HepG2 (cell line): ENCODE results near the gene SP5.

Experiments
- CTCF ChIP-seq: sonication (generic); formaldehyde crosslinking; IDR thresholded peaks from 2 replicates; pipeline ENCODE4 v1.5.0; 2020; ENCODE audit warnings: mild to moderate bottlenecking, missing genetic modification reagents, moderate library complexity
- HDAC6 ChIP-seq: fragments of 200-600 bp; sonication (generic); IDR thresholded peaks from 2 replicates; pipeline ENCODE4 v1.7.0; 2017; ENCODE audit warnings: mild to moderate bottlenecking, antibody characterized with exemption, low read length, low read depth
- HNF1A ChIP-seq, 2 experiments: sonication (generic) in 1 of 2; formaldehyde crosslinking in 1 of 2; IDR thresholded peaks; 2 replicates each; pipeline versions ENCODE4 v1.4.0 to v1.6.1; 2016 to 2020; ENCODE audit warnings: borderline replicate concordance in 1 of 2, low read depth in 1 of 2, mild to moderate bottlenecking in 1 of 2, missing genetic modification reagents in 1 of 2
- HOXA7 ChIP-seq: sonication (generic); formaldehyde crosslinking; IDR thresholded peaks from 2 replicates; pipeline ENCODE4 v1.8.1; 2022; ENCODE audit warnings: mild to moderate bottlenecking, missing genetic modification reagents, moderate library complexity
- POLR2A ChIP-seq, 2 experiments: IDR thresholded peaks; 2 replicates each; pipeline ENCODE4 v1.6.1; 2011; ENCODE audit warnings: low read depth in 2 of 2, low read length in 2 of 2, mild to moderate bottlenecking in 1 of 2, moderate library complexity in 1 of 2; ENCODE audit not compliant: insufficient read depth in 1 of 2
- POLR2AphosphoS2 ChIP-seq: IDR thresholded peaks from 2 replicates; pipeline ENCODE4 v1.6.1; 2011; ENCODE audit warnings: low read depth, low read length, improper control_type of control experiment
- PRDM4 ChIP-seq: sonication (generic); formaldehyde crosslinking; IDR thresholded peaks from 2 replicates; pipeline ENCODE4 v1.9.0; 2021; ENCODE audit warnings: missing genetic modification reagents, borderline replicate concordance
- ZBTB21 ChIP-seq: sonication (generic); formaldehyde crosslinking; IDR thresholded peaks from 2 replicates; pipeline ENCODE4 v1.4.0; 2020; ENCODE audit warnings: missing genetic modification reagents
- ZNF24 ChIP-seq: fragments of 450-650 bp; IDR thresholded peaks from 2 replicates; pipeline ENCODE4 v1.6.1; 2017; ENCODE audit warnings: antibody characterized with exemption, mild to moderate bottlenecking
- ZSCAN22 ChIP-seq: sonication (generic); formaldehyde crosslinking; IDR thresholded peaks from 2 replicates; pipeline ENCODE4 v1.4.0; 2020; ENCODE audit warnings: mild to moderate bottlenecking, missing genetic modification reagents

GRCh38 chr2:170701011-170701410, 14.1 kb upstream of the SP5 start:
- no peak for TF ChIP-seq HOXA7 (CRISPR knock-in tag)
- TF ChIP-seq CTCF (CRISPR knock-in tag), result no peak
- TF ChIP-seq ZNF24, result no peak
- TF ChIP-seq ZBTB21 (CRISPR knock-in tag), result no peak
- TF ChIP-seq POLR2A (IDR thresholded peaks at IDR 0.05; ENCODE audit: insufficient read depth in 1 of 2, low read depth in 2 of 2, low read length in 2 of 2), result no peak
- TF ChIP-seq POLR2AphosphoS2, result no peak
- TF ChIP-seq HDAC6, result no peak
- TF ChIP-seq HNF1A (IDR thresholded peaks at IDR 0.05; ENCODE audit: low read depth), result no peak
- TF ChIP-seq HNF1A (CRISPR knock-in tag; IDR thresholded peaks at IDR 0.05; ENCODE audit: borderline replicate concordance), result no peak
- no peak for TF ChIP-seq PRDM4 (CRISPR knock-in tag)
- no peak for TF ChIP-seq ZSCAN22 (CRISPR knock-in tag)
